GM21360 (cell line): Measurements from ENCODE around the gene CDC27.
A peak's percentile ranks its signal among the peaks of the same experiment; 100 is the strongest.
"Not testable (repeated sequence)": the region's sequence is repeated elsewhere in the genome, so short reads cannot be mapped to it uniquely, and the experiment has no call there.

Experiments used
- ATAC-seq: cut with Tn5 transposase; IDR thresholded peaks from one replicate; pipeline ENCODE4 v1.9.1; 2021; ENCODE audit warnings: mild to moderate bottlenecking, moderate library complexity; ENCODE audit not compliant: unreplicated experiment

CDC27 gene

DNA sequence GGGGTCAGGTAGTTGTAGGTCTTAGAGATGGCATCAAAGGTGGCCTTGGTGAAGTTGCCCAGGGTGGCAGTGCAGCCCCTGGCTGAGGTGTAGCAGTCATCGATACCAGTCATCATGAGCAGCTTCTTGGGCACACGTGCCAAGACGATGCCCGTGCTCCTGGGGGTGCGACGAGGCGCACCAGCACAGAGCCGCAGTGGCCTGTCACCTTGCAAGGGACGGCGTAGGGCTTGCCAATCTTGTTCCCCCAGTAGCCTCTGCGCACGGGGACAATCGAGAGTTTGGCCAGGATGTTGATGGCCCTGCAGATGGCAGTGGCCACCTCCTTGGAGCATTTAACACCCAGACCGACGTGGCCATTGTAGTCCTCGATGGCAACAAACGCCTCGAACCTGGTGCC is 29.8 kb downstream of the CDC27 start:
- ATAC-seq = no peak

GRCh38 chr17:47145351-47145750 is 43.7 kb downstream of the CDC27 start:
- ATAC-seq = no peak

- ATAC-seq = no peak
Observed at GRCh38 chr17:47135235-47135634, 53.9 kb downstream of the CDC27 start.

DNA sequence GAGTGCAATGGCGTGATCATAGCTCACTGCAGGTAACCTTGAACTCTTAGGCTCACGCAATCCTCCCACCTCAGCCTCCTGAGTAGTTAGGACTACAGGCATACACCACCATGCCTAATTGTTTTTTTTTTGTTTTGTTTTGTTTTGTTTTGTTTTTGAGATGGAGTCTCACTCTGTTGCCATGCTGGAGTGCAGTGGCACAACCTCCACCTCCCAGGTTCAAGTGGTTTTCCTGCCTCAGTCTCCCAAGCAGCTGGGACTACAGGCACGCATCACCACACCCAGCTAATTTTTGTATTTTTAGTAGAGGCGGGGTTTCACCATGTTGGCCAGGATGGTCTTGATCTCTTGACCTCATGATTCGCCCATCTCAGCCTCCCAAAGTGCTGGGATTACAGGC is 54.7 kb downstream of the CDC27 start:
- not testable (repeated sequence) for ATAC-seq

- no peak for ATAC-seq
Observed at GRCh38 chr17:47131761-47132160, 57.3 kb downstream of the CDC27 start.

GRCh38 chr17:47126835-47127234 is 62.3 kb downstream of the CDC27 start:
- not testable (repeated sequence) for ATAC-seq

- ATAC-seq = not testable (repeated sequence)
Observed at GRCh38 chr17:47123262-47123661, 65.8 kb downstream of the CDC27 start.

DNA sequence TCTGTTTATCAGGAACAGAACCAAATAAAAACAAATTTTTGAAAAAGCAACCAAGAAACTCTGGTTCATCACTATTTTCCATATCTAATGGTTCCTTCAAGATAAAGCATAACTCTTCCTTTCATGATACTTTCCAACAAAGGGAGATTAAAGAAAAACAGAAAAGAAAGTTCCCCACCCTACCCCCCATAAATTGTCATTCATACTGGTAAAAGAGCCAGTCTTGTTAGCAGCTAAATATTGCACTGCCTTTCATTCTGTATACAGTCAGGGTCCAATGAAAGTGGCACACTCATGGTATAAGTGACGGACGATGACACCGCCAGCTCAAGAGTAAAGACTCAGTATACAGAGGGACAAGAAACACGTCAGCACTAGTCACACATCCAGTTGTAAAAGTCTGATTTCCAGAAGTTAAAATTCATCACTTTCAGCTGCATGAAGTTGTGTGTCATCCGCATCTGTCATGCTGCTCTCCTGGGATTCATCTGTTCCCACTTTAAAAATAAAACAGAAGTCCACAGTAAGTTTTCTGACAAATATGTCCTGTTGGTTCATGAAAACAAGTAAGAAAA is 68.5 kb downstream of the CDC27 start:
- no peak for ATAC-seq

DNA sequence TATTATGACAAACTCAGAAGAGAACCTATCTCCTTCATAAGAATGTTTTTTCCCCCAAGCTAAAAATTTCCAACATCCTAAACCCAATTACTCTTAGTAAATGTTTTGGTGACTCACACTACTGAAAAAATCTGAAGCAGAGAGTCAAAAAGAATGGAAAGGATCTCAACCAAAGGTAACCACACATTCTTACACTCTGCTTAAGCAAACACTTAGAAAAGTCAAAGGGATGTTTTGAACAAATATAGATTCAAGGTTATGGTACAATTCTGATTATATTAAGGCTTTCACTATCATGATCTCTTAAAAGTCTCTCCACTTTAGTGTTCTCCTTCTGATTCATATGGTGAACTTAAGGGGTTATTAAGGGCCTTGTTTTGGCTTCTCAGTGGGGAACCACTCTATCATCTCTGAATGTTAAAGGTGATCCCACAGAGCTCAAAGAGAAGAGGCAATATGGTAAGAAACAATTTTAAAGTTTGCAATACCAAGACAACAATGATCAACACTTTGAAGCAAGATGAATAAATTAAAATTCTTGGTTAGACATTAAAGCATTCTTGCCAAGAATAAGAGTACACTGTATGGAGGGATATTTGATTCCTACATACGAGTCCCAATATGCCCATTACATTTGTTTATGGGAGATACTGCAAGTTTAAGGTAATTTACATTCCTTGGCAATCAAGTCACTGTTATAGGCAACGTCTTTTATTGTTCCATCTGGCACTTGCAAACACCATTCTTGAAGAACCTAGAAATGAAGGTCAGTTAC is 69.2 kb downstream of the CDC27 start:
- no peak for ATAC-seq

DNA sequence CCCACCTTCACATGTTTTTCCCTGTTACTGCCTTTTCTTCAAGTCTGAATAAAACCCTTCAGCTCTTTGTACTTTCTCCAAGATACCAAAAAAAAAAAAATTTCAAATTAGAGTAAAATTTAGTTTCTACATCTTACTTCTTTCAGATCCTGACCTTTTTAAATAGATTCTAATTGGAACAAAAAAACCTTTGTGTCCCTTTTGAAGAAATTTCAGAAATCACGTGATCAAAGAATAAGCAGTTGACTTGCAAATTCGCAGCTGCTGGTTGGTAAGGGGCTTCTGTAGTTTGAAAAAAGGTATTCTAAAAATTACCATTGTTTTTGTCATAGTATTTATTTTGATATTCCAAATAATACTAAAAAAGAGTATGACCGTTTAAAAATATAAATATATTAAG is 71.7 kb downstream of the CDC27 start:
- ATAC-seq = no peak

DNA sequence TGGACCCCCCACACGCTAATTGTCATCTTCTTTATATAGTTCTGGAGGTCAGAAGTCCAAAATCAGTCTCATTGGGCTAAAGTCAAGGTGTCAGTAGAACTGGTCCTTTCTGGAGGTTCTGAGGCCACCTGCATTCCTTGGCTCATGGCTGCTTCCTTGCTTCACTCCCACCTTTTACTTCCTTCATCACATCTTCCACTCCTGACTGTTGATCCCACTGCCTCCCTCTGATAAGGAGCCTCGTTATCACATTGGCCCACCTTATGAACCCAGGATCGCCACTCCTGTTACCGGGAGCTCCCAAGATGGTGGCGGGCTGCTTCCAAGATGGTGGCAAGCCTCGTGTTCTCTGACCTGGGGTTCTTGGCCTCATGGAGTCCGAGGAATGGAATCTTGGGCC is 83.0 kb downstream of the CDC27 start:
- no peak for ATAC-seq

GRCh38 chr17:47105246-47105645 is 83.8 kb downstream of the CDC27 start:
- not testable (repeated sequence) for ATAC-seq

GRCh38 chr17:47102914-47103313 is 86.2 kb downstream of the CDC27 start:
- ATAC-seq = no peak

DNA sequence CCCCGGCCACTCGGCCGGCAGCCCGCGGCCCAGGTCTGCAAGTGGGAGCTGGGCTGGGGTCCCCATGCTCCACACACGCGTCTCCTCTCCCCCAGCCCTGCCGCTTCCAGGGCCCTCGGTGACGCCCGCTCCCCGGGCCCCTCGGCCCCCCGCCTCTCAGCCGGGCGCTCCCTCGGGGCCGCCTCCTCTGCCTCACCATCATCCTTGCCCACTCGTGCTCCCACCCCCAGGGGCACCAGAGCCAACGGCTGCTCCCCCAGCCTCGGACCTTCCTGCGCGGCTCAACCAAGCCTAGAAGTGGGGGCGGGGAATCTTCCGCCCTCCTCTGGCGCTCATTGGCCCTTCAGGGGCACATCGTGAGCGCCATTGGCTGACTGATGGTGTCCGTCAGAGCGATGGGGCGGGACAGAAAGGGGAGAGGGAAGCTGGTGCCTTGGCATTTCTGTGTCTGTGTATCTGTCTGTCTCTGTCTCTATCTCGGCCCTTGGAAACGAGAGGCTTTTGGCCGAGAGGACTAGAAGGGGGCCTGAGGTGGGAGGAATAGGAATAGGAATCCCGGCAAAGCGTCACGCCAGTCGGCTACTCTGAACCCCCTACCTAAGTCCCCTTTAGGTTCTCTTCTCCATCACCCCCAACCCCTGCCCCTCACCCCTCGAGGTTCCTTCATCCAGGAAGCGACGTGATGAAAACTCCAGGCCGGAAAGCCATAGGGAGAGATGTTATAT is 88.9 kb downstream of the CDC27 start:
- ATAC-seq = peak; percentile 93

GRCh38 chr17:47099451-47099986 is 89.6 kb downstream of the CDC27 start:
- peak; percentile 6 for ATAC-seq

DNA sequence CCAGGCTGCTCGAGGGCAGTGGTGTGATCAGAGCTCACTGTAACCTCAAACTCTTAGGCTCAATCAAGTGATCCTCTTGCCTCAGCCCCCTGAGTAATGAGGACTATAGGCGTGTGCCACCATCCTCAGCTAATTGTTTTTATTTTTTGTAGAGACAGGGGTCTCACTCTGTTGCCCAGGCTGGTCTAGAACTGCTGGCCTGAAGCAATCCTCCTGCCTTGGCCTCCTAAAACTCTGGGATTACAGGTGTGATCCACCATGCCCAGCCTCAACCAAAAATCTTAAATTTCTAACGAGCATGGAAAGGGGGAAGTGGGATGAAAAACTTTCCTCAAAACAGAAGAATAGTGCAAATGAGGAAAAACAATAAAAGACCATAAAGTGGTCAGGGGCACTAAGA is 92.8 kb downstream of the CDC27 start:
- ATAC-seq = no peak

GRCh38 chr17:47095268-47095667 is 93.8 kb downstream of the CDC27 start:
- ATAC-seq = no peak

DNA sequence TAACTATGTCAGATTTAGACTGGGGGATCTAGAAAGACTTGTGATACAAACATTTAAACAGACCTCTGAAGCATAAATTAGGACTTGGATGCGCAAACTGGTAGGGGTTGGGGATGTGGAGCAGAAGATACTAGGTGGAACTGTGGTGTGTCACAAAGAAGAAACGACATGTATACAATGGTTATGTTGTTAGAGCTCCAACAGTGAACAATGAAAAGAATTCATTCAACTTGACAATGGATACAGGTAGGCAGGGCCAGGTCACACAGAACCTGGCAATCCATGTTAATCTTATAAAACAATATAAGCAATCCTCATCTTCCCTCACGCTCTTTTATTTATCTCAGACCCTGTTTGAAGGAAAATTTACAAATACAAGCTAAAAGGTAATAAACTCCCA is 102.0 kb downstream of the CDC27 start:
- ATAC-seq = no peak

- ATAC-seq = no peak
Observed at GRCh38 chr17:47085736-47086135, 103.4 kb downstream of the CDC27 start.

DNA sequence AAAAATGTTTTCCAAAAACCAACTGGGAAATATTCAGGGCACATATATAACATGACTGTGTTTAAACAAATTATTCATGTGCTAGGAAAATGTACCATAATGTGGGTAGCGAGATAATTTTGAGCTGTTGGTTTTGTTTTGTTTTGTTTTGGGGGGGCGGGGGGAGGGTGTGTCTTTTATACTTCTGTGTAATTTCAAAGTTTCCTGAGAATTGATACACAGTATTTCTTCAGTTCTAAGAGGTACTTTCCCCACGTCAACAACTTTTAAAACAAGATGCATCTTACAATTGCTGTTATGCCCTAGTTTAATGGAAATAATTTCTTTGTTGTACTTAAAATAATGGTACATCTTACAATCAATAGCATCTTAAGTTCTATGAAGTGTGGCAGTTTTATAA is 110.3 kb downstream of the CDC27 start:
- no peak for ATAC-seq

DNA sequence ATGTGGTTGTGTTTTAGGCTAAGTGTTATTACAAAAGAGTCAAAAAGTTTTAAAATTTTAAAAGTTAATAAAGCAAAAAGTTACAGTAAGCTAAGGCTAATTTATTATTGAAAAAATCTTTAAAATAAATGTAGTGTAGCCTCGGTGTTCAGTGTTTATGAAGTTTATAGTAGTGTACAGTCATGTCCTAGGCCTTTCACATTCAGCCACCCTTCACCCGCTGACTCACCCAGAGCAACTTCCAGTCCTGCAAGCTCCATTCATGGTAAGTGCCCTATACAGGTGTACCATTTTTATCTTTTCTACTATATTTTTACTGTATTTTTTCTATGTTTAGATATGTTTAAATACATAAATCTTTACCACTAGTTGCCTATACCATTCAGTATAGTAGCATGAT is 111.5 kb downstream of the CDC27 start:
- no peak for ATAC-seq

DNA sequence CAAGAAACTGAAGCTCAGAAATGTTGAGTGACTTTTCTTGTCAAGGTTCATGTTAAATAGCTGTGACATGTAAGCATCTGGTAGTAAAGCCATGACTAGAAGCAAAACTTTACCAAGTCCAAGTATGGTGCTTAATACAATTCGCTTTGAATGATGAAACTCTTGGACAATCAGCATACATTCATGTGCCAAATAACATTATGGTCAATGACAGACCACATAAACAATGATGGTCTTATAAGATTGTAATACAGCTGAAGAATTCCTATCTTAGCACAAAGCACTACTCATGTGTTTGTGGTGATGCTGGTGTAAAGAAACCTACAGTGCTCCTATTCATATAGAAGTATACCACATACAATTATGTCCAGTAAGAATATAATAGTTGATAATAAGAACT is 112.9 kb downstream of the CDC27 start:
- ATAC-seq = no peak
